IMR-90 (cell line): ENCODE measurements around the gene GIMAP4. TPM values are rescaled to one million over a fixed set of nuclear protein-coding genes. Genes with fewer than 3 reads are reported as not detected.

ENCODE experiments used
- ATAC-seq: fragments of 200-7000 bp; cut with Tn5 transposase; 2 replicates; pipeline ENCODE4 v1.9.1; 2020; ENCODE audit warnings: low read depth, mild to moderate bottlenecking, moderate library complexity
- BruUV-seq: library from RNA; stranded (reverse); fragments of 400-500 nt; replicated peaks from 2 replicates; lab custom pipeline; 2021; lab: Mats Ljungman, UMichigan
- CTCF ChIA-PET: fragments of 300-600 bp; formaldehyde crosslinking; extraction: SDS; loops from one replicate; lab custom pipeline; 2021; ENCODE audit warnings: antibody characterized with exemption; lab: Yijun Ruan, JAX
- POLR2A ChIA-PET: fragments of 300-600 bp; sonication (Branson Sonifier 250); formaldehyde crosslinking; loops from one replicate; lab custom pipeline; 2022; ENCODE audit warnings: antibody characterized with exemption; ENCODE audit not compliant: unreplicated experiment; lab: Charles Lee
- DNase-seq: peaks from one replicate; pipeline ENCODE4 v3.0.0; 2013
- H2AFZ ChIP-seq: replicated peaks from 2 replicates; pipeline ENCODE3; 2013; ENCODE audit warnings: low read length, mild to moderate bottlenecking; ENCODE audit not compliant: poor library complexity
- H2AK5ac ChIP-seq: 2 replicates; pipeline ENCODE4 v1.6.1; 2013; ENCODE audit warnings: low read depth, low read length, inconsistent platforms
- H2AK9ac ChIP-seq: replicated peaks from 2 replicates; pipeline ENCODE3; 2013; ENCODE audit warnings: mild to moderate bottlenecking, low read depth, low read length, moderate library complexity; ENCODE audit not compliant: poor library complexity
- H2BK120ac ChIP-seq: 2 replicates; pipeline ENCODE4 v1.6.1; 2013; ENCODE audit warnings: low read depth, low read length, inconsistent platforms
- H2BK15ac ChIP-seq: 3 replicates; pipeline ENCODE4 v1.6.1; 2013; ENCODE audit warnings: low read depth, low read length, inconsistent platforms
- H2BK20ac ChIP-seq: 2 replicates; pipeline ENCODE4 v1.6.1; 2013; ENCODE audit warnings: low read depth, mild to moderate bottlenecking, inconsistent platforms, low read length, moderate library complexity
- H2BK5ac ChIP-seq: 2 replicates; pipeline ENCODE4 v1.6.1; 2013; ENCODE audit warnings: mild to moderate bottlenecking, low read depth, low read length, inconsistent platforms; ENCODE audit not compliant: poor library complexity, severe bottlenecking
- H3K14ac ChIP-seq: replicated peaks from 2 replicates; pipeline ENCODE4 v1.6.1; 2013; ENCODE audit warnings: low read depth, low read length, inconsistent platforms
- H3K18ac ChIP-seq: 2 replicates; pipeline ENCODE4 v1.6.1; 2013; ENCODE audit warnings: low read depth, low read length, control low read depth
- H3K23ac ChIP-seq: 2 replicates; pipeline ENCODE4 v1.6.1; 2013; ENCODE audit warnings: low read depth, low read length, inconsistent platforms
- H3K27ac ChIP-seq: 2 replicates; pipeline ENCODE4 v1.5.1; 2013; ENCODE audit warnings: mild to moderate bottlenecking, control low read depth, low read length; ENCODE audit not compliant: insufficient read depth
- H3K27me3 ChIP-seq: 2 replicates; pipeline ENCODE4 v1.6.1; 2013; ENCODE audit warnings: low read length; ENCODE audit not compliant: control insufficient read depth, insufficient read depth
- H3K36me3 ChIP-seq: 2 replicates; pipeline ENCODE4 v1.6.1; 2013; ENCODE audit warnings: low read length, mixed read lengths; ENCODE audit not compliant: control insufficient read depth, insufficient read depth
- H3K4ac ChIP-seq: 2 replicates; pipeline ENCODE4 v1.6.1; 2013; ENCODE audit warnings: low read depth, low read length, inconsistent platforms
- H3K4me1 ChIP-seq: 2 replicates; pipeline ENCODE4 v1.6.1; 2013; ENCODE audit warnings: low read length, mixed read lengths; ENCODE audit not compliant: control insufficient read depth, insufficient read depth
- H3K4me2 ChIP-seq: 2 replicates; pipeline ENCODE4 v1.6.1; 2013; ENCODE audit warnings: low read depth, mild to moderate bottlenecking, control low read depth, low read length, moderate library complexity
- H3K4me3 ChIP-seq: 2 replicates; pipeline ENCODE4 v1.5.1; 2013; ENCODE audit warnings: low read depth, mild to moderate bottlenecking, control low read depth, low read length, moderate library complexity; ENCODE audit not compliant: insufficient read depth
- H3K56ac ChIP-seq: 2 replicates; pipeline ENCODE4 v1.6.1; 2013; ENCODE audit warnings: low read length, inconsistent platforms; ENCODE audit not compliant: insufficient read depth; ENCODE audit errors: extremely low read depth
- H3K79me1 ChIP-seq, 2 experiments: 2 replicates each; pipeline ENCODE4 v1.6.1; 2013; ENCODE audit warnings: low read length in 2 of 2, inconsistent platforms in 1 of 2, low read depth in 1 of 2
- H3K9ac ChIP-seq: 2 replicates; pipeline ENCODE4 v1.6.1; 2013; ENCODE audit warnings: low read depth, low read length, control low read depth
- H3K9me1 ChIP-seq: 2 replicates; pipeline ENCODE4 v1.6.1; 2013; ENCODE audit warnings: low read length, inconsistent platforms; ENCODE audit not compliant: insufficient read depth
- H3K9me3 ChIP-seq: 2 replicates; pipeline ENCODE4 v1.6.1; 2013; ENCODE audit warnings: low read length; ENCODE audit not compliant: control insufficient read depth, insufficient read depth
- H4K20me1 ChIP-seq: 2 replicates; pipeline ENCODE4 v1.6.1; 2013; ENCODE audit warnings: low read length, inconsistent platforms; ENCODE audit not compliant: insufficient read depth
- H4K5ac ChIP-seq: 2 replicates; pipeline ENCODE4 v1.6.1; 2013; ENCODE audit warnings: mild to moderate bottlenecking, low read depth, low read length, control low read depth
- H4K8ac ChIP-seq, 2 experiments: 2 replicates each; pipeline ENCODE4 v1.6.1; 2013; ENCODE audit warnings: low read depth in 2 of 2, low read length in 2 of 2, control low read depth in 1 of 2, inconsistent platforms in 1 of 2
- H4K91ac ChIP-seq: 2 replicates; pipeline ENCODE4 v1.6.1; 2013; ENCODE audit warnings: low read depth, low read length, inconsistent platforms; ENCODE audit not compliant: insufficient read depth
- BHLHE40 ChIP-seq: fragments of 150-350 bp; IDR thresholded peaks from 2 replicates; pipeline ENCODE4 v1.6.1; 2016; ENCODE audit warnings: mild to moderate bottlenecking, low read depth, low read length
- CEBPB ChIP-seq: IDR thresholded peaks from 2 replicates; pipeline ENCODE4 v1.6.1; 2012; ENCODE audit warnings: low read depth, low read length, improper control_type of control experiment
- CHD1 ChIP-seq: IDR thresholded peaks from 2 replicates; pipeline ENCODE4 v1.6.1; 2012; ENCODE audit warnings: low read depth, low read length, improper control_type of control experiment
- CTCF ChIP-seq: conservative IDR thresholded peaks from 2 replicates; pipeline ENCODE4 v1.5.1; 2012; ENCODE audit warnings: mild to moderate bottlenecking, low read depth, low read length, improper control_type of control experiment
- ELK1 ChIP-seq: fragments of 150-350 bp; IDR thresholded peaks from 2 replicates; pipeline ENCODE4 v1.6.1; 2016; ENCODE audit warnings: low read depth, mild to moderate bottlenecking, low read length, moderate library complexity, borderline replicate concordance
- FOS ChIP-seq: fragments of 150-350 bp; IDR thresholded peaks from 2 replicates; pipeline ENCODE4 v1.6.1; 2016; ENCODE audit warnings: low read depth, low read length
- MAFK ChIP-seq: IDR thresholded peaks from 2 replicates; pipeline ENCODE4 v1.6.1; 2012; ENCODE audit warnings: low read depth, low read length, improper control_type of control experiment
- MAZ ChIP-seq: IDR thresholded peaks from 2 replicates; pipeline ENCODE4 v1.6.1; 2012; ENCODE audit warnings: low read depth, mild to moderate bottlenecking, low read length, improper control_type of control experiment, moderate library complexity, borderline replicate concordance
- MXI1 ChIP-seq: IDR thresholded peaks from 2 replicates; pipeline ENCODE4 v1.6.1; 2012; ENCODE audit warnings: low read depth, mild to moderate bottlenecking, low read length, moderate library complexity, borderline replicate concordance
- NFE2L2 ChIP-seq: fragments of 150-350 bp; IDR thresholded peaks from 2 replicates; pipeline ENCODE4 v1.6.1; 2016; ENCODE audit warnings: low read depth, mild to moderate bottlenecking, low read length
- POLR2A ChIP-seq: IDR thresholded peaks from 2 replicates; pipeline ENCODE4 v1.6.1; 2012; ENCODE audit warnings: mild to moderate bottlenecking, low read depth, low read length
- RAD21 ChIP-seq: IDR thresholded peaks from 2 replicates; pipeline ENCODE4 v1.6.1; 2012; ENCODE audit warnings: low read length, improper control_type of control experiment
- RCOR1 ChIP-seq: IDR thresholded peaks from 2 replicates; pipeline ENCODE4 v1.6.1; 2012; ENCODE audit warnings: mild to moderate bottlenecking, low read length, improper control_type of control experiment; ENCODE audit not compliant: insufficient replicate concordance
- RFX5 ChIP-seq: IDR thresholded peaks from 2 replicates; pipeline ENCODE4 v1.8.0; 2012; ENCODE audit warnings: low read depth, mild to moderate bottlenecking, low read length, moderate library complexity
- SMC3 ChIP-seq: fragments of 150-350 bp; IDR thresholded peaks from 2 replicates; pipeline ENCODE4 v1.6.1; 2016; ENCODE audit warnings: low read depth, mild to moderate bottlenecking, antibody characterized with exemption, low read length, moderate library complexity
- USF2 ChIP-seq: fragments of 150-350 bp; IDR thresholded peaks from 2 replicates; pipeline ENCODE4 v1.6.1; 2017; ENCODE audit warnings: mild to moderate bottlenecking, antibody characterized with exemption, low read length, low read depth
- WGBS, 2 experiments: methylation state at CpG; one replicate each; pipeline versions ENCODE4 v1.1.5 to v1.1.7; 2013; ENCODE audit warnings: missing lambda C conversion rate in 2 of 2; ENCODE audit not compliant: insufficient read length in 1 of 2; ENCODE audit errors: extremely low coverage in 2 of 2; 5-methylcytosine and 5-hydroxymethylcytosine counted together
- dilution Hi-C: fragments of 300-500 bp; cut with HindIII; formaldehyde crosslinking; loops from one replicate; pipeline ENCODE4 v1.14.3; 2018; ENCODE audit warnings: low sequenced_read_pairs; ENCODE audit not compliant: unreplicated experiment
- in situ Hi-C: fragments of 300-500 bp; cut with MboI; formaldehyde crosslinking; loops from 3 replicates; pipeline ENCODE4 v1.14.3; 2019; ENCODE audit warnings: low sequenced_read_pairs, inconsistent platforms, mixed read lengths
- intact Hi-C: fragments of 100-400 bp; cut with micrococcal nuclease; formaldehyde crosslinking; loops from 2 replicates; pipeline ENCODE4 v1.10.0; 2022
- polyA plus RNA-seq, 3 experiments: library from polyadenylated mRNA; depleted of rRNA; stranded (reverse); fragments of >200 nt; gene quantifications; 2 replicates each; pipeline ENCODE4 v1.2.3, GENCODE V29; 2012; ENCODE audit warnings: low replicate concordance in 1 of 3
- total RNA-seq: library from RNA; depleted of rRNA; stranded (reverse); fragments of >200 nt; gene quantifications from 2 replicates; pipeline ENCODE4 v1.2.3, GENCODE V29; 2012

Gene GIMAP4
- total and polyA plus RNA-seq, 2 of the 4 experiments (the other 2 are of a cell fraction) = not detected

GRCh38 chr7:150595361-150595760 is 28.2 kb downstream of the GIMAP4 start:
- H3K56ac ChIP-seq = no peak overlapping the region
- no peaks in the 10 kb centered on the region for H3K36me3 ChIP-seq

More at GRCh38 chr7:150595361-150595760, 28.2 kb downstream of the GIMAP4 start:
- H2BK120ac ChIP-seq = no peak overlapping the region
- ChIA-PET CTCF (no interaction called here), POLR2A (no interaction called here)
- H3K9me3 ChIP-seq = peaks cover 2% of the 10 kb centered on the region; the same call in 1 of the 2 replicates
- H3K4ac ChIP-seq = no peak overlapping the region
- H3K4me1 ChIP-seq = no peaks in the 10 kb centered on the region
- ATAC-seq (no peak), DNase-seq (no peak)
- H3K14ac ChIP-seq = no peak overlapping the region
- TF ChIP-seq MXI1 (no peak), RFX5 (no peak), CHD1 (no peak), ELK1 (no peak), CTCF (no peak), POLR2A (no peak), BHLHE40 (no peak), RAD21 (no peak), RCOR1 (no peak), USF2 (no peak), CEBPB (no peak), NFE2L2 (no peak), FOS (no peak), SMC3 (no peak), MAFK (no peak), MAZ (no peak)
- H2BK15ac ChIP-seq = no peak overlapping the region
- H3K27ac ChIP-seq = no peak overlapping the region
- H2AFZ ChIP-seq = no peak overlapping the region
- H3K79me1 ChIP-seq = no peaks in the 10 kb centered on the region
- H3K9ac ChIP-seq = no peak overlapping the region
- BruUV-seq = no TSS peak
- H4K91ac ChIP-seq = no peak overlapping the region
- H2BK5ac ChIP-seq = no peak overlapping the region
- in situ Hi-C loops (no loop called here), intact Hi-C loops (no loop called here), dilution Hi-C loops (no loop called here)
- no peak overlapping the region for H2BK20ac ChIP-seq
- H2AK5ac ChIP-seq = no peak overlapping the region
- H3K9me1 ChIP-seq = no peaks in the 10 kb centered on the region
- H3K4me3 ChIP-seq = no peak overlapping the region
- WGBS, 2 experiments = no CpG with 5 or more reads among the region's 2 CpGs
- H3K23ac ChIP-seq = no peak overlapping the region
- no peak overlapping the region for H4K8ac ChIP-seq
- no peaks in the 10 kb centered on the region for H3K27me3 ChIP-seq
- H3K18ac ChIP-seq = no peak overlapping the region
- no peak overlapping the region for H4K5ac ChIP-seq
- no peak overlapping the region for H2AK9ac ChIP-seq
- H4K20me1 ChIP-seq = no peaks in the 10 kb centered on the region
- no peak overlapping the region for H3K4me2 ChIP-seq
